ENCODE results near the gene ARHGAP11A. TPM values are rescaled to one million over a fixed set of nuclear protein-coding genes. Genes with fewer than 3 reads are reported as not detected.

Gene ARHGAP11A
- total and polyA plus RNA-seq, 2 of the 8 experiments (the other 6 are each of a cell fraction or from before 2014, with no cell fraction given): 8.1 to 112 TPM

GRCh38 chr15:32679298-32679690 is 64.0 kb downstream of the ARHGAP11A start:
- H2BK120ac ChIP-seq (replicated peaks; ENCODE audit: low read depth, low read length): no peak overlapping the region
- FAIRE-seq (no peak), DNase-seq (ENCODE audit: low read depth in 1 of 2, low spot score in 2 of 2) (no peak)
- H3K23me2 ChIP-seq (ENCODE audit: low read depth, low read length): no peaks in the 10 kb centered on the region
- H3K23ac ChIP-seq (ENCODE audit: insufficient read length): no peak overlapping the region
- no peak overlapping the region for H4K91ac ChIP-seq (replicated peaks; ENCODE audit: insufficient read length, low read length)
- H3K18ac ChIP-seq (ENCODE audit: extremely low read depth, low read length): no peak overlapping the region
- no peak overlapping the region for H3K14ac ChIP-seq (ENCODE audit: insufficient read length)
- no peak overlapping the region for H3K4me3 ChIP-seq (ENCODE audit: extremely low read depth in 1 of 4, insufficient read depth in 2 of 4, low read depth in 3 of 4, low read length in 4 of 4)
- no peak overlapping the region for H4K5ac ChIP-seq (ENCODE audit: insufficient read length, low read depth, low read length)
- no peak overlapping the region for H3K4ac ChIP-seq (replicated peaks; ENCODE audit: insufficient read length, low read depth, low read length)
- no peak overlapping the region for H2BK12ac ChIP-seq (ENCODE audit: low read depth, low read length)
- H4K20me1 ChIP-seq (replicated peaks in 1 of 2; ENCODE audit: control insufficient read depth in 1 of 2, insufficient read depth in 2 of 2, low read length in 2 of 2): no peaks in the 10 kb centered on the region
- 93% methylated on average over 4 of the region's 4 CpGs; no CpG with 5 or more reads in 1 of the 2 experiments for WGBS, 2 experiments (ENCODE audit: extremely low coverage in 1 of 2, insufficient coverage in 1 of 2, insufficient read length in 1 of 2, insufficient replicate concordance in 2 of 2, low coverage in 1 of 2, low lambda C conversion rate in 2 of 2, missing lambda C conversion rate in 1 of 2)
- no peak overlapping the region for H4K8ac ChIP-seq (ENCODE audit: extremely low read depth, insufficient read depth, low read length)
- H3K27me3 ChIP-seq (replicated peaks in 1 of 4; ENCODE audit: control insufficient read depth in 3 of 4, extremely low read depth in 1 of 4, insufficient read depth in 3 of 4, low read length in 3 of 4): no peaks in the 10 kb centered on the region
- H2BK15ac ChIP-seq (ENCODE audit: low read length): no peak overlapping the region
- no peaks in the 10 kb centered on the region for H3K9me3 ChIP-seq (ENCODE audit: insufficient read depth in 2 of 2, low read depth in 1 of 2, low read length in 1 of 2)
- no peak overlapping the region for H3K56ac ChIP-seq (replicated peaks; ENCODE audit: insufficient read length, low read depth, low read length)
- no peak overlapping the region for H2AK5ac ChIP-seq (ENCODE audit: low read depth, low read length)
- H2BK5ac ChIP-seq (ENCODE audit: low read depth, low read length): no peak overlapping the region
- no peak overlapping the region for H3K9ac ChIP-seq (replicated peaks in 1 of 4; ENCODE audit: extremely low read depth in 1 of 4, low read depth in 3 of 4, low read length in 3 of 4)
- H3K4me2 ChIP-seq (ENCODE audit: insufficient read depth in 1 of 2, low read depth in 2 of 2, low read length in 2 of 2): no peak overlapping the region
- H3K36me3 ChIP-seq (ENCODE audit: control insufficient read depth in 2 of 4, insufficient read depth in 4 of 4, low read length in 3 of 4): no peaks in the 10 kb centered on the region
- no peak overlapping the region for H2BK20ac ChIP-seq (ENCODE audit: low read length)
- ChIA-PET CTCF (ENCODE audit: partially characterized antibody) (interaction anchor here (0.6 to 2.3 kb wide), 11 partner anchors 10 to 339 kb away, joined by 3 to 9 read pairs (median 4); no protein-coding TSS in a partner anchor), POLR2A (ENCODE audit: partially characterized antibody) (no interaction called here)
- H3K27ac ChIP-seq (ENCODE audit: low read depth, low read length): no peak overlapping the region
- H2AFZ ChIP-seq (ENCODE audit: low read length): no peak overlapping the region
- H3K4me1 ChIP-seq (replicated peaks in 1 of 4; ENCODE audit: control insufficient read depth in 3 of 4, insufficient read depth in 4 of 4, low read length in 3 of 4): peaks cover 0 to 6% (median under 1%) of the 10 kb centered on the region in 4 experiments; a peak in 2 of 7 replicates
- H3K79me2 ChIP-seq (ENCODE audit: control insufficient read depth in 1 of 2, insufficient read depth in 2 of 2, low read length in 2 of 2): no peaks in the 10 kb centered on the region
- H3K79me1 ChIP-seq (ENCODE audit: low read depth, low read length): no peaks in the 10 kb centered on the region
- no peak for TF ChIP-seq CREB1 (IDR thresholded peaks at IDR 0.05)
- TF ChIP-seq JUND (IDR thresholded peaks at IDR 0.05; ENCODE audit: low read length): no peak
- no peak for TF ChIP-seq POLR2A (IDR thresholded peaks at IDR 0.05; ENCODE audit: control extremely low read depth in 1 of 2, low read depth in 2 of 2, low read length in 2 of 2)
- TF ChIP-seq RAD21 (IDR thresholded peaks at IDR 0.05 in 1 of 2, conservative IDR thresholded peaks at IDR 0.05 in 1 of 2; ENCODE audit: low read depth in 2 of 2, low read length in 2 of 2): peak in 1 of 2 experiments; percentile 12; a peak in 1 of 4 replicates
- TF ChIP-seq YY1 (IDR thresholded peaks at IDR 0.05; ENCODE audit: low read depth, low read length): no peak
- no peak for TF ChIP-seq TAF7 (optimal IDR thresholded peaks at IDR 0.05; ENCODE audit: borderline replicate concordance, low read depth, low read length)
- TF ChIP-seq, protein P1, sequence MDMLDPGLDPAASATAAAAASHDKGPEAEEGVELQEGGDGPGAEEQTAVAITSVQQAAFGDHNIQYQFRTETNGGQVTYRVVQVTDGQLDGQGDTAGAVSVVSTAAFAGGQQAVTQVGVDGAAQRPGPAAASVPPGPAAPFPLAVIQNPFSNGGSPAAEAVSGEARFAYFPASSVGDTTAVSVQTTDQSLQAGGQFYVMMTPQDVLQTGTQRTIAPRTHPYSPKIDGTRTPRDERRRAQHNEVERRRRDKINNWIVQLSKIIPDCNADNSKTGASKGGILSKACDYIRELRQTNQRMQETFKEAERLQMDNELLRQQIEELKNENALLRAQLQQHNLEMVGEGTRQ (IDR thresholded peaks at IDR 0.05; ENCODE audit: low read length): no peak
- TF ChIP-seq, protein P2, sequence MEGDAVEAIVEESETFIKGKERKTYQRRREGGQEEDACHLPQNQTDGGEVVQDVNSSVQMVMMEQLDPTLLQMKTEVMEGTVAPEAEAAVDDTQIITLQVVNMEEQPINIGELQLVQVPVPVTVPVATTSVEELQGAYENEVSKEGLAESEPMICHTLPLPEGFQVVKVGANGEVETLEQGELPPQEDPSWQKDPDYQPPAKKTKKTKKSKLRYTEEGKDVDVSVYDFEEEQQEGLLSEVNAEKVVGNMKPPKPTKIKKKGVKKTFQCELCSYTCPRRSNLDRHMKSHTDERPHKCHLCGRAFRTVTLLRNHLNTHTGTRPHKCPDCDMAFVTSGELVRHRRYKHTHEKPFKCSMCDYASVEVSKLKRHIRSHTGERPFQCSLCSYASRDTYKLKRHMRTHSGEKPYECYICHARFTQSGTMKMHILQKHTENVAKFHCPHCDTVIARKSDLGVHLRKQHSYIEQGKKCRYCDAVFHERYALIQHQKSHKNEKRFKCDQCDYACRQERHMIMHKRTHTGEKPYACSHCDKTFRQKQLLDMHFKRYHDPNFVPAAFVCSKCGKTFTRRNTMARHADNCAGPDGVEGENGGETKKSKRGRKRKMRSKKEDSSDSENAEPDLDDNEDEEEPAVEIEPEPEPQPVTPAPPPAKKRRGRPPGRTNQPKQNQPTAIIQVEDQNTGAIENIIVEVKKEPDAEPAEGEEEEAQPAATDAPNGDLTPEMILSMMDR (IDR thresholded peaks at IDR 0.05; ENCODE audit: control extremely low read depth in 1 of 3, insufficient read depth in 1 of 3, low read depth in 1 of 3, low read length in 3 of 3): peak; percentile 17 to 46 (median 44); a peak in 3 of 4 replicates
- no peak for TF ChIP-seq ATF2 (IDR thresholded peaks at IDR 0.05; ENCODE audit: low read length)
